Neural cell (in vitro differentiated cells): ENCODE results near the gene THADA. TPM values are rescaled to one million over a fixed set of nuclear protein-coding genes. Genes with fewer than 3 reads are reported as not detected.

Experiments used
- H2AFZ ChIP-seq: fragments of 200-600, 300-800 bp; sonication (generic), shearing (Covaris generic); 2 replicates; pipeline ENCODE4 v1.6.0; 2014; ENCODE audit warnings: low read depth, mild to moderate bottlenecking, antibody characterized with exemption, low read length, moderate library complexity
- H3F3A ChIP-seq: fragments of 200-600 bp; shearing (Covaris generic); 2 replicates; pipeline ENCODE4 v1.6.1; 2016; ENCODE audit warnings: mild to moderate bottlenecking, moderate library complexity, mixed read lengths, antibody characterized with exemption, low read length; ENCODE audit not compliant: insufficient read depth, poor library complexity, severe bottlenecking
- H3K27ac ChIP-seq: fragments of 200-600, 300-800 bp; sonication (generic), shearing (Covaris generic); 2 replicates; pipeline ENCODE4 v1.5.1; 2014; ENCODE audit warnings: mild to moderate bottlenecking, low read length, moderate library complexity
- H3K27me3 ChIP-seq: fragments of 300-800, 200-600 bp; sonication (generic), shearing (Covaris generic); 2 replicates; pipeline ENCODE4 v1.6.0; 2014; ENCODE audit warnings: mild to moderate bottlenecking, low read depth, low read length, moderate library complexity; ENCODE audit not compliant: insufficient read depth
- H3K36me3 ChIP-seq: fragments of 300-800, 200-600 bp; sonication (generic), shearing (Covaris generic); 2 replicates; pipeline ENCODE4 v1.5.1; 2014; ENCODE audit warnings: mild to moderate bottlenecking, antibody characterized with exemption, low read length, moderate library complexity; ENCODE audit not compliant: insufficient read depth
- H3K4me2 ChIP-seq: fragments of 300-800, 200-600 bp; sonication (generic), shearing (Covaris generic); 2 replicates; pipeline ENCODE4 v1.6.0; 2014; ENCODE audit warnings: mild to moderate bottlenecking, low read length
- H3K4me3 ChIP-seq: fragments of 300-800, 200-600 bp; sonication (generic), shearing (Covaris generic); 2 replicates; pipeline ENCODE4 v1.5.1; 2014; ENCODE audit warnings: mild to moderate bottlenecking, low read length, moderate library complexity
- H3K79me2 ChIP-seq: fragments of 200-600 bp; shearing (Covaris generic); replicated peaks from 2 replicates; pipeline ENCODE4 v1.6.0; 2014; ENCODE audit warnings: mild to moderate bottlenecking, low read length, moderate library complexity; ENCODE audit not compliant: insufficient read depth
- H3K9ac ChIP-seq: fragments of 300-800, 200-600 bp; sonication (generic), shearing (Covaris generic); 2 replicates; pipeline ENCODE4 v1.6.1; 2016; ENCODE audit warnings: mild to moderate bottlenecking, low read length, mixed read lengths
- H3K9me2 ChIP-seq: fragments of 200-600 bp; shearing (Covaris generic); 2 replicates; pipeline ENCODE4 v1.6.1; 2016; ENCODE audit warnings: mild to moderate bottlenecking, low read length, mixed read lengths; ENCODE audit not compliant: insufficient read depth
- H3K9me3 ChIP-seq: fragments of 200-600, 300-800 bp; sonication (generic), shearing (Covaris generic); 2 replicates; pipeline ENCODE4 v1.6.1; 2016; ENCODE audit warnings: mild to moderate bottlenecking, mixed run types, low read length, moderate library complexity, mixed read lengths
- H4K20me1 ChIP-seq: fragments of 200-600 bp; shearing (Covaris generic); 2 replicates; pipeline ENCODE4 v1.6.1; 2016; ENCODE audit warnings: mild to moderate bottlenecking, mixed run types; ENCODE audit not compliant: insufficient read depth
- EP300 ChIP-seq: fragments of 450-650 bp; conservative IDR thresholded peaks from 2 replicates; pipeline ENCODE4 v1.6.1; 2014; ENCODE audit warnings: antibody characterized with exemption, mild to moderate bottlenecking, moderate library complexity; ENCODE audit not compliant: poor library complexity, severe bottlenecking
- EZH2 ChIP-seq: fragments of 200-600, 300-800 bp; shearing (Covaris generic), sonication (generic); IDR thresholded peaks from 2 replicates; pipeline ENCODE4 v1.6.1; 2014; ENCODE audit warnings: antibody characterized with exemption, low read length, borderline replicate concordance, mild to moderate bottlenecking; ENCODE audit not compliant: insufficient read depth, poor library complexity, severe bottlenecking
- MXI1 ChIP-seq: fragments of 450-650 bp; conservative IDR thresholded peaks from 2 replicates; pipeline ENCODE4 v1.6.1; 2014; ENCODE audit warnings: antibody characterized with exemption, mild to moderate bottlenecking; ENCODE audit not compliant: poor library complexity, severe bottlenecking
- POLR2AphosphoS5 ChIP-seq: IDR thresholded peaks from 2 replicates; pipeline ENCODE4 v1.6.1; 2012
- RAD21 ChIP-seq: fragments of 450-650 bp; conservative IDR thresholded peaks from 2 replicates; pipeline ENCODE4 v1.6.1; 2014; ENCODE audit warnings: antibody characterized with exemption, mild to moderate bottlenecking, moderate library complexity
- SMC3 ChIP-seq: fragments of 450-650 bp; conservative IDR thresholded peaks from 2 replicates; pipeline ENCODE4 v1.6.1; 2014; ENCODE audit warnings: antibody characterized with exemption, mild to moderate bottlenecking, moderate library complexity; ENCODE audit not compliant: poor library complexity
- TAF1 ChIP-seq: IDR thresholded peaks from 2 replicates; pipeline ENCODE4 v1.6.1; 2012; ENCODE audit warnings: low read depth
- polyA plus RNA-seq: library from polyadenylated mRNA; depleted of rRNA; stranded (reverse); fragments of >200 nt; gene quantifications from 2 replicates; pipeline ENCODE4 v1.2.3, GENCODE V29; 2014
- TF ChIP-seq, protein P1 (sequence below): IDR thresholded peaks from 2 replicates; pipeline ENCODE4 v1.6.1; 2012; ENCODE audit warnings: borderline replicate concordance
- TF ChIP-seq, protein P2 (sequence below): fragments of 450-650 bp; IDR thresholded peaks from 2 replicates; pipeline ENCODE4 v1.5.1; 2014; ENCODE audit warnings: antibody characterized with exemption, mild to moderate bottlenecking, moderate library complexity; ENCODE audit not compliant: poor library complexity, severe bottlenecking

The THADA gene
- polyA plus RNA-seq, 1 donor from 2014 or later = 8.5 TPM

DNA sequence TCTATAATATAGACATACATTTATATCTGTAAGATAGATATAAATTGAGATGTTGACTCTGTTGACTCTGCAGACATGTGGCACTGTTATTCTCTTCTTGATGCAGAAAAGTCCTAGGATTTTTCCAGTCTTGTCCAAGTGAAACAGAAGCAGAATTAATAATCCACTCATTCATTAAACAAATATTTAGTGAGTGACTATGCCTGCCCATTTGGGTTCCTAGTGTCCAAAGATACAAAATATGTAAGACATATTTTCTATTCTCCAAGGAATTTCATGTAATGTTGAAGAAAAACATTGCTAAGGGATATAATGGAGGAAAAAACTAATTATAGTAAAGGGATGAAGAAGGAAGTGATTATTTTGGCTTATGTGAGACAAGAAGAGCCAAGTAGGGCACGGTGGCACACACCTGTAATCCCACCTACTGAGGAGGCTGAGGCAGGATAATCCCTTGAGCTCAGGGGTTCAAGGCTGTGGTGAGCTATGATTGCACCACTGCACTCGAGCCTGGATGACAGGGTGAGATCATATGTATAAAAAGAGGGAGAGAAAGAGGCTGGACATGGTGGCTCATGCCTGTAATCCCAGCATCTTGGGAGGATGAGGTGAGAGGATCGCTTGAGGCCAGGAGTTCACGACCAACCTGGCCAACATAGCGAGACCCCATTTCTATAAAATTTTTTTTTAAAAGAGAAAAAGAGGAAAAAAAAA lies 21.3 kb upstream of the THADA start:
- no peak overlapping the region for H3K4me2 ChIP-seq
- no peaks in the 10 kb centered on the region for H3K27me3 ChIP-seq
- H3F3A ChIP-seq = no peaks in the 10 kb centered on the region
- TF ChIP-seq RAD21 = no peak
- TF ChIP-seq, protein P1, sequence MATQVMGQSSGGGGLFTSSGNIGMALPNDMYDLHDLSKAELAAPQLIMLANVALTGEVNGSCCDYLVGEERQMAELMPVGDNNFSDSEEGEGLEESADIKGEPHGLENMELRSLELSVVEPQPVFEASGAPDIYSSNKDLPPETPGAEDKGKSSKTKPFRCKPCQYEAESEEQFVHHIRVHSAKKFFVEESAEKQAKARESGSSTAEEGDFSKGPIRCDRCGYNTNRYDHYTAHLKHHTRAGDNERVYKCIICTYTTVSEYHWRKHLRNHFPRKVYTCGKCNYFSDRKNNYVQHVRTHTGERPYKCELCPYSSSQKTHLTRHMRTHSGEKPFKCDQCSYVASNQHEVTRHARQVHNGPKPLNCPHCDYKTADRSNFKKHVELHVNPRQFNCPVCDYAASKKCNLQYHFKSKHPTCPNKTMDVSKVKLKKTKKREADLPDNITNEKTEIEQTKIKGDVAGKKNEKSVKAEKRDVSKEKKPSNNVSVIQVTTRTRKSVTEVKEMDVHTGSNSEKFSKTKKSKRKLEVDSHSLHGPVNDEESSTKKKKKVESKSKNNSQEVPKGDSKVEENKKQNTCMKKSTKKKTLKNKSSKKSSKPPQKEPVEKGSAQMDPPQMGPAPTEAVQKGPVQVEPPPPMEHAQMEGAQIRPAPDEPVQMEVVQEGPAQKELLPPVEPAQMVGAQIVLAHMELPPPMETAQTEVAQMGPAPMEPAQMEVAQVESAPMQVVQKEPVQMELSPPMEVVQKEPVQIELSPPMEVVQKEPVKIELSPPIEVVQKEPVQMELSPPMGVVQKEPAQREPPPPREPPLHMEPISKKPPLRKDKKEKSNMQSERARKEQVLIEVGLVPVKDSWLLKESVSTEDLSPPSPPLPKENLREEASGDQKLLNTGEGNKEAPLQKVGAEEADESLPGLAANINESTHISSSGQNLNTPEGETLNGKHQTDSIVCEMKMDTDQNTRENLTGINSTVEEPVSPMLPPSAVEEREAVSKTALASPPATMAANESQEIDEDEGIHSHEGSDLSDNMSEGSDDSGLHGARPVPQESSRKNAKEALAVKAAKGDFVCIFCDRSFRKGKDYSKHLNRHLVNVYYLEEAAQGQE = no peak
- TF ChIP-seq EZH2 = no peak
- no peak for TF ChIP-seq TAF1
- TF ChIP-seq EP300 = no peak
- no peak for TF ChIP-seq POLR2AphosphoS5
- TF ChIP-seq MXI1 = no peak
- TF ChIP-seq, protein P2, sequence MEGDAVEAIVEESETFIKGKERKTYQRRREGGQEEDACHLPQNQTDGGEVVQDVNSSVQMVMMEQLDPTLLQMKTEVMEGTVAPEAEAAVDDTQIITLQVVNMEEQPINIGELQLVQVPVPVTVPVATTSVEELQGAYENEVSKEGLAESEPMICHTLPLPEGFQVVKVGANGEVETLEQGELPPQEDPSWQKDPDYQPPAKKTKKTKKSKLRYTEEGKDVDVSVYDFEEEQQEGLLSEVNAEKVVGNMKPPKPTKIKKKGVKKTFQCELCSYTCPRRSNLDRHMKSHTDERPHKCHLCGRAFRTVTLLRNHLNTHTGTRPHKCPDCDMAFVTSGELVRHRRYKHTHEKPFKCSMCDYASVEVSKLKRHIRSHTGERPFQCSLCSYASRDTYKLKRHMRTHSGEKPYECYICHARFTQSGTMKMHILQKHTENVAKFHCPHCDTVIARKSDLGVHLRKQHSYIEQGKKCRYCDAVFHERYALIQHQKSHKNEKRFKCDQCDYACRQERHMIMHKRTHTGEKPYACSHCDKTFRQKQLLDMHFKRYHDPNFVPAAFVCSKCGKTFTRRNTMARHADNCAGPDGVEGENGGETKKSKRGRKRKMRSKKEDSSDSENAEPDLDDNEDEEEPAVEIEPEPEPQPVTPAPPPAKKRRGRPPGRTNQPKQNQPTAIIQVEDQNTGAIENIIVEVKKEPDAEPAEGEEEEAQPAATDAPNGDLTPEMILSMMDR = no peak
- TF ChIP-seq SMC3 = no peak
- no peak overlapping the region for H3K27ac ChIP-seq
- H3K36me3 ChIP-seq = no peaks in the 10 kb centered on the region
- no peak overlapping the region for H3K9ac ChIP-seq
- H3K9me3 ChIP-seq = no peaks in the 10 kb centered on the region
- H4K20me1 ChIP-seq = no peaks in the 10 kb centered on the region
- H2AFZ ChIP-seq = no peak overlapping the region
- H3K4me3 ChIP-seq = no peak overlapping the region
- no peaks in the 10 kb centered on the region for H3K9me2 ChIP-seq
- no peaks in the 10 kb centered on the region for H3K79me2 ChIP-seq

DNA sequence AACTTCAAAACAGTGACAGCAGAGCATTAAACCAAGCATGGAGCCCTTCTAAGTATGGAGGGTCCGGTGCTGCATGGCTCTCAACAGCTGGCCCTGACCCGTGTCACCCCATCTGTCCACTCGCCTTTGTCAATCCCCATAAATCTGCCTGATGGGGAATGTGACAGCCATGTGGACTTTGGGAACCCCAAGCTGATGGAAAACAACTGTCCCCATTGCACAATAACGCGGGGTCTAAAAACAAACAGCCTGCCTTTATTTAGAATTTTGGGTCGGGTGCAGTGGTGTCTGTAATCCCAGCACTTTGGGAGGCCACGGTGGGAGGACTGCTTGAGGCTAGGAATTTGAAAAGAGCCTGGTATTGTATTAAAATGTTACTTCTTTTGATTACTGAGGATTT lies 17.1 kb upstream of the THADA start:
- no peaks in the 10 kb centered on the region for H3K9me3 ChIP-seq
- no peaks in the 10 kb centered on the region for H4K20me1 ChIP-seq
- H3F3A ChIP-seq = no peaks in the 10 kb centered on the region
- H3K27ac ChIP-seq = no peak overlapping the region
- no peaks in the 10 kb centered on the region for H3K79me2 ChIP-seq
- H3K9me2 ChIP-seq = no peaks in the 10 kb centered on the region
- no peak overlapping the region for H3K4me3 ChIP-seq
- H3K36me3 ChIP-seq = no peaks in the 10 kb centered on the region
- H3K27me3 ChIP-seq = no peaks in the 10 kb centered on the region
- H2AFZ ChIP-seq = no peak overlapping the region
- TF ChIP-seq EZH2 (no peak), RAD21 (no peak), POLR2AphosphoS5 (no peak), SMC3 (no peak), EP300 (no peak), TAF1 (no peak), MXI1 (no peak)
- TF ChIP-seq, protein P1 = no peak
- TF ChIP-seq, protein P2 = no peak
- no peak overlapping the region for H3K9ac ChIP-seq
- H3K4me2 ChIP-seq = no peak overlapping the region
